Measurements from ENCODE around the gene PPP1R17.

The PPP1R17 gene

GRCh38 chr7:31692451-31692850, 5.4 kb downstream of the PPP1R17 start:
- in situ Hi-C loops (cut with MboI; ENCODE audit: low pct_unique_long_range_greater_than_20kb, low sequenced_read_pairs, unreplicated experiment), result no loop called here
- TF ChIP-seq CTCF (IDR thresholded peaks at IDR 0.05; ENCODE audit: extremely low read depth, insufficient read depth, missing control alignments), result no peak
- no peak for DNase-seq (ENCODE audit: low spot score)

GRCh38 chr7:31692871-31693270, 5.9 kb downstream of the PPP1R17 start:
- in situ Hi-C loops (cut with MboI; ENCODE audit: low pct_unique_long_range_greater_than_20kb, low sequenced_read_pairs, unreplicated experiment), result no loop called here
- no peak for DNase-seq (ENCODE audit: low spot score)
- TF ChIP-seq CTCF (IDR thresholded peaks at IDR 0.05; ENCODE audit: extremely low read depth, insufficient read depth, missing control alignments), result no peak

- no peak for TF ChIP-seq CTCF (IDR thresholded peaks at IDR 0.05; ENCODE audit: extremely low read depth, insufficient read depth, missing control alignments)
- DNase-seq (ENCODE audit: low spot score), result no peak
- in situ Hi-C loops (cut with MboI; ENCODE audit: low pct_unique_long_range_greater_than_20kb, low sequenced_read_pairs, unreplicated experiment), result no loop called here
These were observed 9.0 kb downstream of the PPP1R17 start for GRCh38 chr7:31695859-31696614.

GRCh38 chr7:31699050-31699449, 12.0 kb downstream of the PPP1R17 start:
- DNase-seq (ENCODE audit: low spot score), result no peak
- TF ChIP-seq CTCF (IDR thresholded peaks at IDR 0.05; ENCODE audit: extremely low read depth, insufficient read depth, missing control alignments), result no peak
- in situ Hi-C loops (cut with MboI; ENCODE audit: low pct_unique_long_range_greater_than_20kb, low sequenced_read_pairs, unreplicated experiment), result no loop called here

GRCh38 chr7:31702354-31702753, 15.3 kb downstream of the PPP1R17 start:
- DNase-seq (ENCODE audit: low spot score), result no peak
- in situ Hi-C loops (cut with MboI; ENCODE audit: low pct_unique_long_range_greater_than_20kb, low sequenced_read_pairs, unreplicated experiment), result no loop called here
- TF ChIP-seq CTCF (IDR thresholded peaks at IDR 0.05; ENCODE audit: extremely low read depth, insufficient read depth, missing control alignments), result no peak

GRCh38 chr7:31705377-31705776, 18.4 kb downstream of the PPP1R17 start:
- DNase-seq (ENCODE audit: low spot score), result no peak
- in situ Hi-C loops (cut with MboI; ENCODE audit: low pct_unique_long_range_greater_than_20kb, low sequenced_read_pairs, unreplicated experiment), result no loop called here
- TF ChIP-seq CTCF (IDR thresholded peaks at IDR 0.05; ENCODE audit: extremely low read depth, insufficient read depth, missing control alignments), result no peak

All from GM13977 (cell line).